ENCODE results near the gene EXOC6B.

GRCh38 chr2:72340665-72341064, 485.2 kb downstream of the EXOC6B start:
- TF ChIP-seq CTCF (IDR thresholded peaks at IDR 0.05): no peak
- no peak for TF ChIP-seq POLR2A (IDR thresholded peaks at IDR 0.05)

Measured in body of pancreas (tissue), 4 donors.